Keratinocyte (primary cell): ENCODE results near the gene HOXA1.

Source experiments
- EZH2 ChIP-seq: IDR thresholded peaks from one replicate; pipeline ENCODE4 v1.6.1; 2012; ENCODE audit warnings: inconsistent platforms, mild to moderate bottlenecking, low read length, moderate library complexity
- TF ChIP-seq, protein P1 (sequence below), 3 experiments: IDR thresholded peaks in 1 of 3; conservative IDR thresholded peaks in 1 of 3; optimal IDR thresholded peaks in 1 of 3; 2 replicates in 2 of 3; 3 replicates in 1 of 3; pipeline versions ENCODE3 to v1.5.1; 2011; ENCODE audit warnings: low read length in 3 of 3, mild to moderate bottlenecking in 3 of 3, moderate library complexity in 2 of 3, control low read depth in 1 of 3, inconsistent platforms in 1 of 3; ENCODE audit not compliant: insufficient read depth in 2 of 3; ENCODE audit errors: extremely low read depth in 1 of 3

DNA sequence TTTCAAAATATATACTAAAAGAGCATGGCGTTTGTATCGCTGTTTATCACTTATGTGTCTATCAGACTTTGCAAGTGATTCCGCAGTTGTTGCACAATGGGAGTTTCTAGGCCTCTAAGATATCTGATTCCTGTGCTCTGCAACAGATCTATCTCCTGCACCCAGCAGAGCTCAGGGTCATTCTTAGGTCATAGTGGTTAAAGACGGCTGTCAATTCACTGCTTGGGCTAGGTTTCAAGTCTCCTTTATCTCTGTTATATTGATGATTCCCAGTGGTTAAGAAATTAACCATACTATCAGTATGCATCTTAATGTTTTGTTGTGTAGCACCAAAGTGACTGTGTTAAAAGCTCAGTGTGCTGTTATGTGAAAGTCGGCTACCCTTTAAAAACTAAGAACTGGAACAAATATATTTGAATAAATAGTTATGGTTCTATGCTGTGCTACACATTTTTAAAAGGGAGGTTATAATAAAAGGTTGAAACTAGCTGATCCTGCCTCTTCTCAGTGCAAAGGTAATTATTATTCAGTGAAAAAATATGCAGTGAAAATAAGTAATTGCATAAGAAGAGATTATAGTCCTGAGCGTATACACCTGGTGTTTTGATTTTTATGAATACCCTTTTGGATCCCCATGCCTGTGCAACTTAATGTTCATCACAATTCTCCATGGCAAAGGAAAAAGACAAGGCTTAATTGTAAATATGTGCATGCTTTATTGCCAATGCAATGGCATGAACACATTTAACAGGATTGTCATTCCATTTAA, 24.0 kb downstream of the HOXA1 start:
- TF ChIP-seq, protein P1, sequence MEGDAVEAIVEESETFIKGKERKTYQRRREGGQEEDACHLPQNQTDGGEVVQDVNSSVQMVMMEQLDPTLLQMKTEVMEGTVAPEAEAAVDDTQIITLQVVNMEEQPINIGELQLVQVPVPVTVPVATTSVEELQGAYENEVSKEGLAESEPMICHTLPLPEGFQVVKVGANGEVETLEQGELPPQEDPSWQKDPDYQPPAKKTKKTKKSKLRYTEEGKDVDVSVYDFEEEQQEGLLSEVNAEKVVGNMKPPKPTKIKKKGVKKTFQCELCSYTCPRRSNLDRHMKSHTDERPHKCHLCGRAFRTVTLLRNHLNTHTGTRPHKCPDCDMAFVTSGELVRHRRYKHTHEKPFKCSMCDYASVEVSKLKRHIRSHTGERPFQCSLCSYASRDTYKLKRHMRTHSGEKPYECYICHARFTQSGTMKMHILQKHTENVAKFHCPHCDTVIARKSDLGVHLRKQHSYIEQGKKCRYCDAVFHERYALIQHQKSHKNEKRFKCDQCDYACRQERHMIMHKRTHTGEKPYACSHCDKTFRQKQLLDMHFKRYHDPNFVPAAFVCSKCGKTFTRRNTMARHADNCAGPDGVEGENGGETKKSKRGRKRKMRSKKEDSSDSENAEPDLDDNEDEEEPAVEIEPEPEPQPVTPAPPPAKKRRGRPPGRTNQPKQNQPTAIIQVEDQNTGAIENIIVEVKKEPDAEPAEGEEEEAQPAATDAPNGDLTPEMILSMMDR (optimal IDR thresholded peaks at IDR 0.05 in 1 of 3, IDR thresholded peaks at IDR 0.05 in 1 of 3, conservative IDR thresholded peaks at IDR 0.05 in 1 of 3; ENCODE audit: extremely low read depth in 1 of 3, insufficient read depth in 2 of 3, low read length in 3 of 3), result no peak
- TF ChIP-seq EZH2, result no peak
